Left lung (tissue), 10 donors: ENCODE data around the gene MXRA7. TPM values are rescaled to one million over a fixed set of nuclear protein-coding genes. Genes with fewer than 3 reads are reported as not detected.
A peak's percentile ranks its signal among the peaks of the same experiment; 100 is the strongest.

ENCODE experiments used
- ATAC-seq: fragments of 200-7000 bp; cut with Tn5 transposase; one replicate; pipeline ENCODE4 v1.9.1; 2020; ENCODE audit warnings: moderate library complexity
- DNase-seq, 4 donors: peaks; one replicate each; pipeline ENCODE4 v3.0.0-alpha.2; 2013 to 2020
- H3K27ac ChIP-seq, 2 donors: fragments of 200-600 bp; sonication (generic) in 1 of 2; one replicate each; pipeline versions ENCODE4 v1.5.0 to v1.8.0; 2020 to 2021
- H3K27me3 ChIP-seq, 2 donors: fragments of 200-600 bp; sonication (generic) in 1 of 2; one replicate each; pipeline versions ENCODE4 v1.5.0 to v1.8.0; 2020 to 2021
- H3K36me3 ChIP-seq, 2 donors: fragments of 200-600 bp; sonication (generic) in 1 of 2; one replicate each; pipeline versions ENCODE4 v1.5.0 to v1.8.0; 2020 to 2021
- H3K4me1 ChIP-seq, 2 donors: fragments of 200-600 bp; one replicate each; pipeline ENCODE4 v1.8.0; 2021
- H3K4me3 ChIP-seq, 2 donors: fragments of 200-600 bp; sonication (generic) in 1 of 2; one replicate each; pipeline versions ENCODE4 v1.5.0 to v1.8.0; 2020 to 2021; ENCODE audit warnings: mild to moderate bottlenecking in 1 of 2
- H3K9me3 ChIP-seq, 2 donors: fragments of 200-600 bp; sonication (generic) in 1 of 2; one replicate each; pipeline versions ENCODE4 v1.5.0 to v1.8.0; 2020 to 2021
- CTCF ChIP-seq, 2 donors: fragments of 200-600 bp; sonication (generic) in 1 of 2; IDR thresholded peaks; one replicate each; pipeline versions ENCODE4 v1.5.0 to v1.8.0; 2021; ENCODE audit warnings: antibody characterized with exemption in 2 of 2
- intact Hi-C, 2 donors: fragments of 100-400 bp; cut with DNase I; formaldehyde crosslinking; loops; one replicate each; pipeline versions ENCODE4 v1.11.2 to v1.14.2; 2022
- polyA plus RNA-seq, 6 donors: library from polyadenylated mRNA; unstranded; fragments of 120-200 nt; gene quantifications; one replicate each; pipeline ENCODE4 v1.2.1, GENCODE V29; 2013; ENCODE audit not compliant: insufficient read length in 6 of 6
- total RNA-seq, 2 donors: library from RNA; stranded (reverse); fragmentation: NEBNext Ultra II Directional; extraction: Animal tissue kit (Norgen Biotek cat#: 25700); gene quantifications; one replicate each; pipeline ENCODE4 v1.2.1, GENCODE V29; 2021
- donor health status: DM: no; HTN: yes; CAD: no.
- donor health status: DM: no; HTN: no; CAD: no.

The MXRA7 gene
- total and polyA plus RNA-seq, 8 donors = 71.5 to 211 (median 88.2) TPM

- Histone ChIP-seq H3K27me3 (no peaks in the 10 kb centered on the region), H3K9me3 (no peaks in the 10 kb centered on the region), H3K36me3 (peaks cover 3 to 98% of the 10 kb centered on the region in 2 donors), H3K4me3 (no peak overlapping the region), H3K27ac (no peak overlapping the region), H3K4me1 (peaks cover 29 to 61% of the 10 kb centered on the region in 2 donors)
- no peak for DNase-seq
- intact Hi-C loops = no loop called here
- no peak for TF ChIP-seq CTCF (IDR thresholded peaks at IDR 0.05)
- ATAC-seq = no peak
These were observed 9.4 kb upstream of the MXRA7 start for GRCh38 chr17:76720211-76720610.

GRCh38 chr17:76718516-76718915, 7.8 kb upstream of the MXRA7 start:
- peaks cover 0 to 93% of the 10 kb centered on the region in 2 donors for H3K36me3 ChIP-seq
- no peak for TF ChIP-seq CTCF (IDR thresholded peaks at IDR 0.05)
- H3K9me3 ChIP-seq = no peaks in the 10 kb centered on the region
- no peak overlapping the region for H3K27ac ChIP-seq
- no peak overlapping the region for H3K4me3 ChIP-seq
- intact Hi-C loops = loop anchor here in 1 of 2 donors (10.0 kb wide), 1 partner anchor 164 kb away; no protein-coding TSS in a partner anchor
- H3K27me3 ChIP-seq = no peaks in the 10 kb centered on the region
- no peak for DNase-seq
- no peak for ATAC-seq
- H3K4me1 ChIP-seq = peaks cover 21 to 57% of the 10 kb centered on the region in 2 donors

- intact Hi-C loops = loop anchor here in 1 of 2 donors (10.0 kb wide), 1 partner anchor 162 kb away; no protein-coding TSS in a partner anchor
These were observed 6.1 kb upstream of the MXRA7 start for GRCh38 chr17:76716839-76717215.

GRCh38 chr17:76716146-76716838, 5.5 kb upstream of the MXRA7 start:
- Histone ChIP-seq H3K9me3 (no peaks in the 10 kb centered on the region), H3K4me3 (peak overlapping the region in 1 of 2 donors; percentile 9), H3K36me3 (peaks cover 0 to 83% of the 10 kb centered on the region in 2 donors), H3K27me3 (no peaks in the 10 kb centered on the region), H3K4me1 (peaks cover 26 to 52% of the 10 kb centered on the region in 2 donors), H3K27ac (peak overlapping the region; percentile 75 to 95)
- peak; percentile 69 for ATAC-seq
- no peak for TF ChIP-seq CTCF (IDR thresholded peaks at IDR 0.05)
- no peak for DNase-seq
- intact Hi-C loops = loop anchor here in 1 of 2 donors (10.0 kb wide), 1 partner anchor 161 kb away; no protein-coding TSS in a partner anchor

More at GRCh38 chr17:76716839-76717215, 6.1 kb upstream of the MXRA7 start:
- Histone ChIP-seq H3K27ac (peak overlapping the region; percentile 75 to 95), H3K27me3 (no peaks in the 10 kb centered on the region), H3K9me3 (no peaks in the 10 kb centered on the region), H3K36me3 (peaks cover 0 to 88% of the 10 kb centered on the region in 2 donors), H3K4me3 (peak overlapping the region in 1 of 2 donors; percentile 9), H3K4me1 (peaks cover 21 to 46% of the 10 kb centered on the region in 2 donors)
- no peak for TF ChIP-seq CTCF (IDR thresholded peaks at IDR 0.05)
- ATAC-seq (peak; percentile 44), DNase-seq (no peak)

- intact Hi-C loops = loop anchor here in 1 of 2 donors (10.0 kb wide), 1 partner anchor 161 kb away; no protein-coding TSS in a partner anchor
- H3K27ac ChIP-seq = peak overlapping the region; percentile 75 to 95
- TF ChIP-seq CTCF (IDR thresholded peaks at IDR 0.05) = no peak
These were observed 4.7 kb upstream of the MXRA7 start for GRCh38 chr17:76715496-76715830.

More at GRCh38 chr17:76715496-76715830, 4.7 kb upstream of the MXRA7 start:
- H3K4me1 ChIP-seq = peaks cover 29 to 56% of the 10 kb centered on the region in 2 donors
- no peak overlapping the region for H3K4me3 ChIP-seq
- H3K36me3 ChIP-seq = peaks cover 0 to 74% of the 10 kb centered on the region in 2 donors
- no peaks in the 10 kb centered on the region for H3K9me3 ChIP-seq
- peaks cover 0 to under 1% of the 10 kb centered on the region in 2 donors for H3K27me3 ChIP-seq
- ATAC-seq = no peak
- DNase-seq = no peak
